Inferior parietal cortex (tissue), 1 donor: ENCODE data around the gene MAST1.
A peak's percentile ranks its signal among the peaks of the same experiment; 100 is the strongest.
"Not testable (repeated sequence)": the region's sequence is repeated elsewhere in the genome, so short reads cannot be mapped to it uniquely, and the experiment has no call there.

ENCODE experiments used
- DNase-seq: peaks from one replicate; pipeline ENCODE4 v3.0.0-alpha.2; 2016; ENCODE audit errors: extremely low spot score

The MAST1 gene

DNA sequence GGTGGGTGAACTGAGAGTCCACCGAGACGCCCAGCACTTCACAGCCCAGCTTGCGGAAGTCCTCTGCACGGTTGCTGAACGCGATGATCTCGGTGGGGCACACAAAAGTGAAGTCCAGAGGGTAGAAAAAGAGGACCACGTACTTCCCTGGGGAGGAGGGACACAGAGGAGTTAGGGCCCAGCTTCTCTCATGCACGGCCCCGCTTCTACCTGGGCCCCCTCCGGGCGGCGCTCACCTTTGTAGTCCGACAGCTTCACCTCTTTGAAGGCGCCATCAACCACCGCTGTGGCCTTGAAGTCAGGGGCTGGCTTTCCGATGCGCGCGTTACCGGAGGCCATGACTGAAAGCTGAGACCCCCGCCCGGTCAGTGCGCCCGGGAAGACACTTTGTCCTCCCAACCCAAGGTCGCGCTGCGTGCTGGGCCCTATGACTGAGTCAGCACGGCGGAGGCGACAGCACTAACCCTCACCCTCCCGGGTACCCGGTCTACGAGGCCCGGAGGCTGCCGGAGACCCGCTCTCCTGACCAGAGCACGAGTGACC lies 37.3 kb upstream of the MAST1 start:
- no peak for DNase-seq

DNA sequence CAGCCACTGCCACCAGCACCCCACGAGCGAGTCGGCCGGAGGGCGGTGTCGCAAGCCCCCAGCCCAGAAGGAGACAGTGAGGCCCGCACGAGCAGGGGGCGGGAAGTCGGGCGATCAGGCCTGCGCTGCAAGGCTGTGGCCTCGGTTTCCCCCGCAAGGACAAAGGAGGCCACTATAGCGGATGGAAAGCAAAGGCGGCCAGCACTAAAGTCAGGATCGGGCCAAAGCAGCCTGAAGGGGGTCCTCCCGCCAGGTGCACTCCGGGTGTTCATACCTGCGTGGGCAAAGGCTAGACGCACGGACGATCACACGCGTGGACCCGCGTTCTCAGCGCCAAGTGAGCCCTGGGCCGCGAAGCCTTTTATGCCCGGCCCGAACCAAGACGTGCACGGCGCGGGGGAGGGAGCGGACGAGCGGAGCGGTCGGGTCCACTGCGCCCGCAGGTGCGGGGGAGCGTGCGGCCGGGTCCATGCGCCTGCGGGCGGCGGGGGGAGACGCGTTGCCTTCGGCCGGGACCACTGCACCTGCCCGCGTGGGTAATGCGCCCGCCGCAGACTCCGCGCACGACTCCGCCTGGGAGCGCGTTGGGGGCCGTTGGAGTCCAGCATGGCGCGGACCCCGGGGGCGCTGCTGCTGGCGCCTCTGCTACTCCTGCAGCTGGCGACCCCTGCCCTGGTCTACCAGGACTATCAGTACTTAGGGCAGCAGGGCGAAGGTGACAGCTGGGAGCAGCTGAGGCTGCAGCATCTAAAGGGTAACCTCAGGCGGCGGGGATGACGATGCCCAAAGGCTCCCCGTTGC lies 36.6 kb upstream of the MAST1 start, which contains the start of the genes PRDX2 and THSD8:
Gene PRDX2, minus strand, starts transcription at position 335 of the 801 bp plus-strand sequence. CDS start 539 bp downstream, outside the sequence.
Gene THSD8, plus strand, starts transcription at position 604 of the 801 bp plus-strand sequence. Its CDS starts 3 bp downstream, at position 607.
- DNase-seq = peak; percentile 80

DNA sequence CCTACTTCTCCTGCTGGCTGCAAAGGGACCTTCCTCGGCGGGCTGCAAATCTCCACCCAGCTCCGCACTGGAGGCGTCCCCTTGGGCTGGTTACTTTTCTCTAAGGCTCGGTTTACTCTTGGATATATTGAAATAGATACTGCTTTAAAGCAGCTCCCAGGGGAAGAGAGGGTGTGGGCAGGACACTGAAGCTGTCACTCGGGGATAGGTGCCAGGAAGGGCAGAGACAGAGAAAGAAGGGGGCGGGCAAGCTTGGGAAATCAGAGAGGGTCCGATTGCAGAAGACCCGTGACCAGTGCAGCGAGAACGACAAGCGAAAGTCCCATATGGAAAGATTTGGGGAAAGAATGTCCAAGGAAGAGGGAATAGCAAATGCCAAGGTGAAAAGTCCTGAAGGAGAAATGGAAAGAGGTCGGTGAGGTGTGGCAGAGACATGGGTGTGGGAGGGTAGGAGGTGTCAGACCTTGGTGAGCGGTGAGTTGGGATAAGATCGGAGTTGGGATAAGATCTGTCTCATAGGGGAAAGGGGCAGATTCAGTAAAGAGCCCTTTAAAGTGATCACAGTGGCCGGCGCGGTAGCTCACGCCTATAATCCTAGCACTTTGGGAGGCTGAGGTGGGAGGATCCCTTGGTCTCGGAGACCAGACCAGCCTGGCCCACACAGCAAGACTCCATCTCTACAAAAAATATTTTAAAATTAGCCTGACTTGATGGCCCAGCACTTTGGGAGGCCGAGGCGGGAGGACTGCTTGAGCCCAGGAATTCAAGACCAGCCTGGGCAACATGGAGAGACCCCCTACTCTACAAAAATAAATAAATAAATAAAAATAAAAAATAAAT lies 35.8 kb upstream of the MAST1 start:
- no peak for DNase-seq

DNA sequence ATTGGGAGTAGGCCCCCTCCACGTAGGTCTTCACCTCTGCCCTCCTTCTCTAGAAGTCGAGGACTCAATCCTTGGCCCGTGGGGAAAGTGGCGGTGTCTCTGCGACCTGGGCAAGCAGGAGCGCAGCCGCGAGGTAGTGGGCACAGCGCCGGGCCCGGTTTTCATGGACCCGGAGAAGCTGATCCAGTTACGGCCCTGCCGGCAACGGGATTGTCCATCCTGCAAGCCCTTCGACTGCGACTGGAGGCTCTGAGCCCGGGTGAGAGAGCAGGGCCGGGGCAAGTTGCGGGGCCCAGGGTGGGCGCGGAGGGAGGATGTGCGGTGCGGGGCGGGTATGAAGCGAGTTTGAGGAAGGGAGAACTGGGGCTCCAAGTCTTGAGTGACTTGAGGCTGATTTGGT lies 34.3 kb upstream of the MAST1 start:
- DNase-seq = no peak

DNA sequence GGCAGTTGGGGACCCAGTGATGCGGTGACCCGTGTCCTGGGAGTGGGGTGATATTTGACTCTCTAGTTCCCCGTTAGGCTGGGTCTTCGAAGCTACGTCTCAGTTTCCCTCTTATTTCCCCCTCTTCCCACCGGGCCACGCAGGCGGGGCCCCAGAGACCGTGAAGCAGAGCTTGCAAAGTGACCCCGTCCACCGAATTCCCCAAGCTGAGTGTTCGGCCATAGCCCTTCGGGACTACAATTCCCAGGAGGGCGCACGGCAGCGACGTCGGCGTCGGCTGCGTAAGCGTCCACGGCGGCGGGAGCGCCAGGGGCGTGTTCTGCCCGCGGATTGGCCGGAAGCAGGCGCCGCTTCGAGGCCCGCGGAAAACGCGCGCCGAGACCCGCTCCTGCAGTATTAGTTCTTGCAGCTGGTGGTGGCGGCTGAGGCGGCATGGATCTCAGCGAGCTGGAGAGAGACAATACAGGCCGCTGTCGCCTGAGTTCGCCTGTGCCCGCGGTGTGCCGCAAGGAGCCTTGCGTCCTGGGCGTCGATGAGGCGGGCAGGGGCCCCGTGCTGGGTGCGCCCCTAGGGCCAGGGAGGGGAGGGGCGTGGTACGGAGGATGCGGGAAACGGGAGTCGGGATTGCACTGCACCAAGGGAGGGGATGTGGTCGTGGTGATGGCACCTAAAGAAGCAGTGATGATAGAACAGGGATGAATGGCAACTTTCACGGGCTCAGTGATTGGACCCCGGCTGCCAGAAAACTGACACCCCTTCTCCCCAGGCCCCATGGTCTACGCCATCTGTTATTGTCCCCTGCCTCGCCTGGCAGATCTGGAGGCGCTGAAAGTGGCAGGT lies 31.9 kb upstream of the MAST1 start, which contains the start of gene RNASEH2A:
Gene RNASEH2A, plus strand, starts transcription at position 343 of the 840 bp plus-strand sequence. Its CDS starts 90 bp downstream, at position 433.
- peak; percentile 90 for DNase-seq

DNA sequence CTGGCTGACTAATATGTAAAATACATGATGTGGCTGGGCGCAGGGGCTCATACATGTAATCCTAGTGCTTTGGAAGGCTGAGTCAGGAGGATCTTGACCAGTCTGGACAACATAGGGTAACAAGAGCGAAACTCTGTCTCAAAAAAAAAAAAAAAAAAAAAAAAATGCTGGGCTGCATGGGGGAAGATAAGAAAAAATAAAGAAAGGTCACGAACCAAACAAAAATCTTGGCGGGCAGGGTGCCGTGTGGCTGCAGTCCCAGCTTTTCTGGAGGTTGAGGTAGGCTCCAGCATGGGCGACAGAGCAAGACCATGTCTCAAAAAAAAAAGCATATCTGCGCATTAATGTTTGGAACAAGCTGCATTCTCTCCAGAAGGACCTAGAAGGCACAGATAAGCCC lies 23.2 kb upstream of the MAST1 start:
- no peak for DNase-seq

DNA sequence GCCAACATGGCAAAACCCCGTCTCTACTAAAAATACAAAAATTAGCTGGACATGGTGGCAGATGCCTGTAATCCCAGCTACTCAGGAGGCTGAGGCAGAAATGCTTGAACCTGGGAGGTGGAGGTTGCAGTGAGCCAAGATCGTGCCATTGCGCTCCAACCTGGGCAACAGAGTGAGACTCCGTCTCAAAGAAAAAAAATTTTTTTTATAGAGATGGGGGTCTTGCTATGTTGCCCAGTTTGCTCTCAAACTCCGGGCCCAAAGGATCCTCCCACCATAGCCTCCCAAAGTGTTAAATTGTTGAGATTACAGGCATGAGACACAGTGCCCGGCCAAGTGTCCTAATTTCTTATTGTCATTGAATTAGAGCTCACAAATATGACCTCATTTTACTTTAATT lies 21.1 kb upstream of the MAST1 start:
- not testable (repeated sequence) for DNase-seq

DNA sequence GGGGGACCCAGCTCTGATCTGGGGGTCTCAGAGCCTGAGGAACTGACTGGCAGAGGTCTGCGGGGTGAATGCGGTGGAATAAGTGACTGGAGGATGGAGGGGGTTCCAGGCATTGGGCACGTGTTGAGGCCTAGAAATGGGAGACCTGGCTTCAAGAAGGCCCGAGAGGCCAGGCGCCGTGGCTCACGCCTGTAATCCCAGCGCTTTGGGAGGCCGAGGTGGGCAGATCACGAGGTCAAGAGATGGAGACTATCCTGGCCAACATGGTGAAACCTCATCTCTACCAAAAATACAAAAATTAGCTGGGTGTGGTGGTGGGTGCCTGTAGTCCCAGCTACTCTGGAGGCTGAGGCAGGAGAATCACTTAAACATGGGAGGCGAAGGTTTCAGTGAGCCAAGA lies 20.5 kb upstream of the MAST1 start:
- not testable (repeated sequence) for DNase-seq

DNA sequence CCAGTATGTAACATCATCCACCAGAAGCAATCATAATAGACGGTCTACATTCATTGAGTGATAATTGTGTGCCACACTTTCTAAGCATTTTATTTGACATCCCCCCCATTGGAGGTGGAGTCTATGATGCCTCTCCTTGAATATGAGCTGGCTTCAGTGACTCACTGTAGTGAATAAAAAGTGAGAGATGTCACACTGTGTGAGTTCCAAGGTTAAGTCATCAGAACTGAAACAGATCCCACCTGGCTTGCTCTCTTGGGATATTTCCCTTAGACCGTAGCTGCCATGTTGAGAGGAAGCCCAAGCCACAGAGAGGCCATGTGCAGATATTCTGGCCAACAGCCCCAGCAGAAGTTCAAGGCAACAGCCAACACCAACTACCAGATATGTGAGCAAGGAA lies 16.6 kb upstream of the MAST1 start:
- no peak for DNase-seq

DNA sequence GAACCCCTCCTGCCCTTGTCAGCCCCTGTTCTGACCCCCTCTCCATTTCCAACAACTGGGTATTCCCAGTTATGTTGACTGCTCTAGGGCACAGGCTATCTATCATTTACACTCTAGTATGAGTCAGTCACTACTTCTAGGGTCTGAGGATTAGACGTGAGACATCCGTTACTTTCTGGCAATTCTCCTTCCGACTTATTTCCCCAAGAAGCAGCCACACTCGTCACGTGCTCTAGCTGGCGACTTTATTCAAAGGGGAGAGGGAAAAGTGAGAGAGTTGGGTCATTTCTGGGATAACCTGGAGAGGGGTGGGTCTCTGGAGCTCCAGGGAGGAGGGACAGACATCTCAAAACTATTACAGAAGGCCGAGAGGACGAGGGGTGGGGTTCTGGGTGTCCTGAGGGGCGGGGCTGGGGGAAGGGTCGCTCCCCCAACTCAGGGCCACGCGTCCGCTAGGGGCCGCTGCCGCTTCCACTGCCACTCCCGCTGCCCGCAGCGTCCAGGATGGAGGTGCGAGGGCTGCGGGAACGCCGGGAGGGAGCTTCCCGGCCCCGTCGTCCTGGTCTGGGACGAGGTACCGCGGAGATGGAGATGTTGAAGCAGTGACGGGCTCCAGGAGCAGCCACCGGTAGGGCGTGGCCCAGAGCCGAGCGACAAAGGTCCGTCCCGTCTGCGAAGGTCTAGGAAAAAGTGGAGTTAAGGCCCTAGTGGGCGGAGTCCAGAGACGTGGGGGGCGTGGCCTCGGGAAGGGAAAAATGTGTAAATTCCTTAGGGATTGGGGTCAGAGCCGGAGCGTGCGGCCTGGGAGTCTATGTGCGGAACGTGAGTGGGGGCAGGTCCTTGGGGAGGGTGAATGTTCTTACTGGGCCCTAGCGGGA lies 12.8 kb upstream of the MAST1 start:
- no peak for DNase-seq

DNA sequence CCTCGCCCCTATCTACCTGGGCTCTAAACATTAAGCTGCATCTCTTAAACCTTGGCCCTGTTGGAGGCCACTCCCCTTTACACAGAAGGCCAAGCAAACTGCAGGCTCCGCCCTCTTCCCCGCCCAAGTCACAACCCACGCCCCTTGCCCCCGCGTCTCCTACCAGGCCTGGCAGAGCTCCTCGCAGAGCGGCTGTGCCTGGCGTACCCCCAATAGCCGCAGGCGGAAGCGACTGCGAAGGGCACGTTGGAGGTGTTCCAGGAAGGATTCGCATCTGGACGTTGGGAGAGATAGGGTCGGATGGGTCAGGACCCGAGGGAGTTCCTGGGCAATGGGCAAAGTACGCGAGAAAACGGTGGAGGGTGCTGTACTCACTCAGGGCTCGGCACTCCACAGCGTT lies 9.8 kb upstream of the MAST1 start:
- DNase-seq = no peak

DNA sequence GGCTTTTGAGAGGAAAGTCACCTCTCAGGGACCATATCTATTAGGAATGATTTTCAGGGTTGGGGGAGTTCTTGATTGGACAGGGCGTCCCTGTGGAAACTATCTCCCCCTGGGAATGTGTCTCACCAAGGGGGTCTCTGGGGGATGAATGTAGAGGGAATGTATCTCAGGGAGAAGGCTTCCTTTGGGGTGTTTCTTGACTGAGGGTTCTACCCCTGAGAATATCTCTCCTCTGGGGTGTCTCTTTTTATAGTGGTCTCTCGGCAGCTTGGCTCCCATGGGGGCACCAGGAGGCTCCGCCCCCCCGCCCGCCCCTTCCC lies 4.9 kb upstream of the MAST1 start:
- no peak for DNase-seq

DNA sequence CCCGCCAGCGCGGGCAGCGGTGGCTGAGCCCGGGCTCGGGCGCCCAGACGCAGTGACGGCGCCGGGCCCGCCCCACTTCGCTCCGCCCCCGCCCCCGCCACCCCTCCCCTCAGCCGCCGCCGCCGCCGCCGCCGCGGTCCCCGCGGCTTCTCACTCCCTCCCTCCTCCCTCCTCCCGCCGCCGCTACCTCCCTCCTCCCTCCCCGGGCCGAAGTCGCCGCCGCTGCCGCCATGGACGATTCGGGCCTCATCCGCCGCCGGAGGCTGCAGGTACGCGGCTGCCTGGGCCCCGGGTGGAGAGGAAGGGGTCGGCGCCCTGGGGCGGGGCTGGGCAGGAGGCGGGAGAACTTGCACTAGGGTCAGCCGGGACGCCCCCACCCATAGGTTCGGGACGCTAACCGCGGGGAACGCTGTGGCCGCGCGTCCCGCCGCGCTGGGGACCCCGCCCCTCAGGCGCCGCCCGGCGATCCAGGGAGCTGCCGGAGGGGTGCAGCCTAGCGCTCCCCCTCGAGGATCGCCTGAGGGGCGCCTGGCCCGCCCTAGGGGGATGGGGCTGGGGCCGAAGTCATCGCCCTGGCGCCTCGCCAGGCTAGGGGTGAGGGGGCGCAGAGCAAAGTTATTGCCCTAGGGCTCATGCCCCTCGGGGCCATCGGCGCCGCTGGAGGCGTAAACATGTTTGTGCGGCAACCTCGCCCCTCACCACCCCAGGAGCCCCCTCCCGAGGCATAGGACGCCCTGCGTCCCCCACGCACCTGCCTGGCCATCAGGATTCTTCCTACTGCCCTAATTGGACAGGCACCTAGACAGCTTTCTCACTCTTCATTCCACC lies 4.4 kb upstream of the MAST1 start:
- no peak for DNase-seq

DNA sequence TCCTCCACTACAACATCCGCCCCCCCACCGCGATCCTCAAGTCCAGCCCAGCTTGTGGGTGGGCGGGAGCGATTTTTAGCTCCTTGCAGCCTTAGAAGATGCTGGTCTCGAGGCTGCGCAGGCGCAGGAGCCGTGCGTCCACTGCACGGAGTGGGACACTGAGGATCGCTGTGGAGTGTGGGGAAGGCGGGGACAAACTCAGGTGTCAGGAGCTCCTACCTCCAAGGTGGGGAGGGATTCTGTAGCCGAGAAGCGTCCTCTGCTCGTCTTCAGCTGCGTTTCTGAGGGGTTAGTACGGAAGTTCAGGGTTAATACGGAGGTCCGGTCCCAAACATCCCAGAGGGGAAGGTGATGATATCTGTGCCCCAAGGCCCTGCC lies 3.8 kb upstream of the MAST1 start, which contains the start of gene RTBDN:
Gene RTBDN, minus strand, starts transcription at position 14 of the 378 bp plus-strand sequence. CDS start 4,600 bp downstream, outside the sequence.
- DNase-seq = no peak

DNA sequence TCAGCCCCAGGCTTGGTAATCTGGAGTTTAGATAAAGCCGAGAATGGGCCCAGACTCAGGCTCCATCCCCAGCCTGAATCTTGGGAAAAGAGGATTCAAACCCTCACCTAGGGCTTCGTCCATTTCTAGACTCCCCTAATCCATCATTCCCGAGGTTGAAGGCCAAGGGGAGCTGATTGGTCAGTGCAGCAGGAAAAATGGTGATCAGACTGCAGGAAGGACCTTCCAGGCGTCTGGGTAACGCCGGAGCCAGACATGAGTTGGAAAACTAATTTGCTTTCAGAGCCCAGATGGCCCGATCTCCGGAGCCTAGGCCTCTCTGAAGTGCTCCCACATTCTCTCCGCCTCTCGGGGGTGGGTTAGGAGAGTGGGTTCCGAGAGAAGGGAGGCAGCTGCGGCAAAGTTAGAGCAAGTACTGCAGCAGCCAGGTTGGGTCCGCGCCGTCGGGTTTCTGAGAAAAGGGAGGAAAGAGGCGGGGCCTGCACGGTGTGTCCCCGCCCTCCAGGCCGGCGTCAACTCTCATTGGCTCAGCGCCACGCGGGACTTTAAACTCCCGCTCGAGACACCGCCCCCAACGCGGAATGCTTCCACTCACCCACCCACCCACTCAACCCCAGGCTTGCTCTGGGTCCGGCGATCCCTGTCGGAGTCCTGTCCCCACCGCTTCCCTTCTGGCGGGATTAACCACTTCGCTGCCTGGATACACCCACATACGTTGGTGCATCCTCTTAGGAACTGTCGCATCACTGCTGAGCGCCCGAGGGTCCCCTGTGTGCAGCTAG lies 3.1 kb upstream of the MAST1 start:
- no peak for DNase-seq

DNA sequence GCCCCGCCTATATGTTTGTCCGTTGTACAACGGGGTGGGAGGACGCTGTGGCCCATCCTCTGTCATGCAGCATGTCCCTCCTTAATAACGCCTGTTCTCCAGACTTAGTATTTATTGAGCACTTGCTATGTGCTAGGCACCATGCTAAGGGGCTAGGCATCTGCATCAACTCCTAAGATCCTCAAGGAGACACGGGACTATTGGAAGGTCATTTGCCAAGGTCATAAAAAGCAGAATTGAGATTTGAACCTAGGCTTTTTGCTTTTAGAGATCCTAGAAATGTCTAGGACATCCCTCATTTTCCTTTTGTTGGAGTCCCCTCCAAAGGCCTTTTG lies 1.8 kb upstream of the MAST1 start:
- DNase-seq = no peak

DNA sequence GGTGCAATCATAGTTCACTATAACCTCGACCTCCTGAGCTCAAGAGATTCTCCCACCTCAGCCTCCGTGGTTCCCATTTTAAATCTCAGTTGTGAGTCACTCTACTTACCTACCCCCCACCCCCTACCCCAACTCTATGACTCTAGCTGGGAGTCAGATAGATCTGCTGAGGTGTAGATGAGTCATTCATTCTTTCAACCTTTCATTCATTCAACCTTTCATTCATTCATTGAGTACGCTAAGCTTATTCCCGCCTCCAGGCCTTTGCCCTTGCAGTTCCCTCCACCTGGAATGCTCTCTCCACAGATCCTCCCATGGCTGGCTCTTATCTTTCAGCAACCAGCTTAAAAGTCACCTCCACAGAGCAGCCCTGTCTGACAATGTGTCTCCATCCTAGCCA lies 1.1 kb upstream of the MAST1 start:
- DNase-seq = no peak

DNA sequence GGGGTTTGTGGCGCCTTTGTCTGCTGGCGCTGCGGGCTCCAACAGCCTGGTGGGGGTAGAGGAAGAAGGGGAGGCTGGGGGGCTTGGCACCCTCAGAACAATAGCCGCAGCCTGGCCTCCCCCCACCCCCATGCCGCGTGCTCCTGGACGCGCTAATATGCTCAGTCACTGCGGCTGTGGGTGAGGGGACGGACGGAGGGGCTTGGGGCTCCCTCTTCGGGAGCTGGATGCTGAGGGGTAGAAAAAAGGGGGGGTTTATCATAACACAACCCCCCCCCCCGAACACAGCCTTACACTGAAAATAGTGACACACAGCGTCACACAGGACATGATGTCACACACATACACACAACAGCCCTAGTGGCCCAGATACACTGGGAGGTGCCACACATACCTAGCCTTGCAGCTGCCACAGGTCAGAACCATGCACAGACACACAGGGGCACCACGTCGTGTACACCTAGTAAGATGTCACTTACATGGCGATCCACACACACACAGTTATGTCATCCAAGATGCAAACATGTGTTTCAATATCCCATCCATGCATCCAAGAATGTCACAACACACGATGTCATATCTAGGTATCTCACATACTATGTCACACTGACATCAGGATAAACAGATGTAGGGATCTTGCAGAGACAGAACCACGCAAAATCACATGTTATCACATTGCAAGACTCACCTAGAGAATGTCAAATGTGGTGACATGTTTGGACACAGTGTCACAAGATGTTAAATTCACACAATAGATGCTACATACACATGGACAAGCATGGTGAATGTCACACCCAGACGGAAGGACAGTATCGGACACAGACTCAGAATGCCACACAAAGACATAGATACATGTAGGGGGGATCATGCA lies 806 bp downstream of the MAST1 start:
- DNase-seq = no peak
